HFFc6 (cell line): ENCODE results near the gene IQGAP2. TPM values are rescaled to one million over a fixed set of nuclear protein-coding genes. Genes with fewer than 3 reads are reported as not detected.
"Not testable (repeated sequence)": the region's sequence is repeated elsewhere in the genome, so short reads cannot be mapped to it uniquely, and the experiment has no call there.

Source experiments
- DNase-seq: peaks from one replicate; pipeline ENCODE4 v3.0.0-alpha.2; 2018
- H3K27ac Mint-ChIP-seq: 2 replicates; pipeline ENCODE4 v1.8.0; 2020; ENCODE audit warnings: mild to moderate bottlenecking, mixed read lengths
- H3K27me3 Mint-ChIP-seq: 2 replicates; pipeline ENCODE4 v1.8.0; 2021; ENCODE audit warnings: mild to moderate bottlenecking, moderate library complexity, mixed read lengths; ENCODE audit not compliant: insufficient read depth
- H3K36me3 Mint-ChIP-seq: 2 replicates; pipeline ENCODE4 v1.8.0; 2021; ENCODE audit warnings: low read depth, mixed read lengths
- H3K4me1 Mint-ChIP-seq: 2 replicates; pipeline ENCODE4 v1.8.0; 2020; ENCODE audit warnings: low read depth, mixed read lengths
- H3K4me3 Mint-ChIP-seq: 2 replicates; pipeline ENCODE4 v1.8.0; 2020; ENCODE audit warnings: mild to moderate bottlenecking, moderate library complexity, mixed read lengths
- H3K9me3 Mint-ChIP-seq: 2 replicates; pipeline ENCODE4 v1.8.0; 2020; ENCODE audit warnings: mild to moderate bottlenecking, mixed read lengths
- total RNA-seq, 6 experiments: library from RNA; stranded (reverse); fragmentation: NEBNext Ultra II Directional; extraction: Animal tissue kit (Norgen Biotek cat#: 25700); gene quantifications; 2 replicates in 1 of 6; 3 replicates in 5 of 6; pipeline ENCODE4 v1.2.3, GENCODE V29; 2021
- TF ChIP-seq, protein P1 (sequence below): fragments of 200-600 bp; sonication (generic); IDR thresholded peaks from 2 replicates; pipeline ENCODE4 v1.5.0; 2021; ENCODE audit warnings: antibody characterized with exemption, mild to moderate bottlenecking

Gene IQGAP2
- total RNA-seq, 6 experiments from 2014 or later, result 0.09 to 0.47 (median 0.21) TPM; not detected in 1

DNA sequence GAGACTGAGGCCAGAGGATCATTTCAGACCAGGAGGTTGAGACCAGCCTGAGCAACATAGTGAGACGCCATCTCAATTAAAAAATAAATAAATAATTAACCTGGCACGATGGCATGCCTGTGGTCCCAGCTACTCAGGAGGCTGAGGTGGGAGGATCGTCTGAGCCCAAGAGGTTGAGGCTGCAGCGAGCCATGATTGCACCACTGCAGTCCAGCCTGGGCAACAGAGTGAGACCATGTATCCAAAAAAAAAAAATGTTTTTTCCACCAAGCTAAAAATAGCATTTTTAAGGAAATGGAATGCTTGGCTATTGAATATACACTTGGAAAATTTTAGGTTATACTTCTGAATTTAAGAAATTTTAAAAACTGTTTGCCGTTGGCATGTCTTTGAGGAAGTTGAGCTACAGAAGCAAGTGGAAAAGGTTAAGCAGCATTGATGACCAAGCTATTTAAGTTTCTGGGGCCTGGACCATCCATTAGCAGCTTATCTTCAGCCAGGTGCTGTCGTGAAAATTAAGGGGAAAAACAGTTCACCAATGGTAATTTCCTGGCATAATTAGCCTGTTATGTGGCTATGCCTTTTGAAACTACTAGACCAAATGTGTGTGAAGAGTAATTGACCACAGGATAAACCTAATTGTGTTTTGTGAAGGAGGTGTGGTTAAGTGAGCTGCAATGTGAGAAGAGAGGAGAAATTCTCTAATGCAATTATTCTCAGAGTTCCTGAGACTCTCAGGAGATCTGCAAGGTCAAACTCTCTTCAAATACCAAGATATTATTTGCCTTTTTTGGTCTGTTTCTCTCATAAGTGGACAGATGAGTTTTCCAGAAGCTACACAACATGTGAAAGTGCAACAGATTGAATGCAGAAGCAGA, 333.8 kb downstream of the IQGAP2 start:
- Mint-ChIP-seq H3K4me3 (no peak overlapping the region), H3K4me1 (peaks cover 36% of the 10 kb centered on the region), H3K36me3 (peaks cover 27% of the 10 kb centered on the region), H3K27me3 (no peaks in the 10 kb centered on the region; the same call in 1 of the 2 replicates), H3K9me3 (no peaks in the 10 kb centered on the region), H3K27ac (peak overlapping the region; percentile 16; the same call in 1 of the 2 replicates)
- no peak for DNase-seq
- TF ChIP-seq, protein P1, sequence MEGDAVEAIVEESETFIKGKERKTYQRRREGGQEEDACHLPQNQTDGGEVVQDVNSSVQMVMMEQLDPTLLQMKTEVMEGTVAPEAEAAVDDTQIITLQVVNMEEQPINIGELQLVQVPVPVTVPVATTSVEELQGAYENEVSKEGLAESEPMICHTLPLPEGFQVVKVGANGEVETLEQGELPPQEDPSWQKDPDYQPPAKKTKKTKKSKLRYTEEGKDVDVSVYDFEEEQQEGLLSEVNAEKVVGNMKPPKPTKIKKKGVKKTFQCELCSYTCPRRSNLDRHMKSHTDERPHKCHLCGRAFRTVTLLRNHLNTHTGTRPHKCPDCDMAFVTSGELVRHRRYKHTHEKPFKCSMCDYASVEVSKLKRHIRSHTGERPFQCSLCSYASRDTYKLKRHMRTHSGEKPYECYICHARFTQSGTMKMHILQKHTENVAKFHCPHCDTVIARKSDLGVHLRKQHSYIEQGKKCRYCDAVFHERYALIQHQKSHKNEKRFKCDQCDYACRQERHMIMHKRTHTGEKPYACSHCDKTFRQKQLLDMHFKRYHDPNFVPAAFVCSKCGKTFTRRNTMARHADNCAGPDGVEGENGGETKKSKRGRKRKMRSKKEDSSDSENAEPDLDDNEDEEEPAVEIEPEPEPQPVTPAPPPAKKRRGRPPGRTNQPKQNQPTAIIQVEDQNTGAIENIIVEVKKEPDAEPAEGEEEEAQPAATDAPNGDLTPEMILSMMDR, result no peak

DNA sequence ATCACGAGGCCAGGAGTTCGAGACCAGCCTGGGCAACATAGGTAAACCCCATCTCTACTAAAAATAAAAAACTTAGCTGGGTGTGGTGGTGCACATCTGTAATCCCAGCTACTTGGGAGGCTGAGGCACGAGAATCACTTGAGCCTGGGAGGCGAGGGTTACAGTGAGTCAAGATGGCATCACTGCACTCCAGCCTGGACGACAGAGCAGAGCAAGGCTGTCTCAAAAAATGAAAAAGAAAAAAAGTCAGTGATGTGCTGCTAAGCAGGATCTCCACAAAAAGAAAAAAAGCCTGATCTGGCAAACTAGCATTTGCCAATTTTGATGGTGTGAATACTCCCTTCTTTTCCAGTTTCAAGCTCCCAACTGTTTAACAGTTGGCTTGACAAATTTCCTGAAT, 334.8 kb downstream of the IQGAP2 start:
- peak overlapping the region; percentile 94 for H3K27ac Mint-ChIP-seq
- H3K4me3 Mint-ChIP-seq, result no peak overlapping the region
- TF ChIP-seq, protein P1, result no peak
- H3K4me1 Mint-ChIP-seq, result peaks cover 45% of the 10 kb centered on the region
- no peaks in the 10 kb centered on the region; the same call in 1 of the 2 replicates for H3K27me3 Mint-ChIP-seq
- H3K9me3 Mint-ChIP-seq, result no peaks in the 10 kb centered on the region
- no peak for DNase-seq
- H3K36me3 Mint-ChIP-seq, result peaks cover 20% of the 10 kb centered on the region

DNA sequence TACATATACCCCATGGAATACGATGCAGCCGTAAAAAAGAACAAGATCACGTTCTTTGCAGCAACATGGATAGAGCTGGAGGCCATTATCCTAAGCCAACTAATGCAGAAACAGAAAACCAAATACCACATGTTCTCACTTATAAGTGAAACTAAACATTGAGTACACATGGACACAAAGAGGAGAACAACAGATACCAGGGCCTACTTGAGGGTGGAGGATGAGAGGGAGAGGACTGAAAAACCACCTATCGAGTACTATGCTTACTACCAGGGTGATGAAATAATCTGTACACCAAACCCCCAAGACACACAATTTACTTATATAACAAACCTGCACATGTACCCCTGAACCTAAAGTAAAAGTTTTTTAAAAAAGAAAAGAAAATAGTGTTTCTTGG, 338.4 kb downstream of the IQGAP2 start:
- H3K4me1 Mint-ChIP-seq, result peaks cover 49% of the 10 kb centered on the region
- H3K36me3 Mint-ChIP-seq, H3K27me3 Mint-ChIP-seq, H3K4me3 Mint-ChIP-seq, H3K9me3 Mint-ChIP-seq, H3K27ac Mint-ChIP-seq, DNase-seq: not testable (repeated sequence)

DNA sequence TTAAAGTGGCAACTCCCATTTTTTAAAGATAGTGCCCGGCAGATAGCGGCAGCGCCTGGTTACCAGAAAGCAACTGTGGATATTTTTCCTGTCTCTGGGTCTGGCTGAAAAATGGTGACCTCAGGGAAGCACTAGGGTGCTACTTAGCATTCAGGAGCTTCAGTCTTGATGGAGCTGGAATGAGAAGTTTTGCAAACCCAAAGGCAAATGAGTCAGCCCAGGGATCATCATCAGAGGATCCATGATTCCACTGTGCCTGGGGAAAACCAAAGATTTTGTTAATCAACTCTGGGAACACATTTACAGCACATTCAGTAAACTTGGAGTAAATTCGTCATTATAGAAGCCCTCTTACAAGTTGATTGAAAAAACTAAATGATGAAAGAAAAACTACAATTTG, 339.5 kb downstream of the IQGAP2 start:
- Mint-ChIP-seq H3K4me3 (no peak overlapping the region), H3K4me1 (peaks cover 41% of the 10 kb centered on the region), H3K9me3 (no peaks in the 10 kb centered on the region), H3K27me3 (no peaks in the 10 kb centered on the region), H3K36me3 (no peaks in the 10 kb centered on the region), H3K27ac (peak overlapping the region; percentile 67)
- peak; percentile 65 for DNase-seq
- TF ChIP-seq, protein P1, result no peak

DNA sequence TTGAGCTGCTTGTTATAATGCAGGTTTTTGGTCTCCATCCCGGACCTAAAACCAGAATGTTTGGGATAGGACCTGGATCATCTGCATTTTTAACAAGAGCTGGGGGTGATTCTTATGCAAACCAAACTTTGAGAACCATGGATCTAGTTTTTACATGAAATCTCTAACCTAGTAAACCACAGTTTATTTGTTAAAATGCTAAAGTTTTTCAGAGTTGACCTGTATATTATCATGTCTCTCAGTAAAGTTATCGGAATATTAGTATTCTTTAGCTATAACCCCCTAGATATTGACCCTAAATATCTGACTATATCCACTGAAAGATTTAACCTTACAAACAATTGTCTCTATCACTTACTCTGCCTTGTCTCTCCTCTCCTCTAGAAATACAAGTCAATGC, 341.5 kb downstream of the IQGAP2 start:
- Mint-ChIP-seq H3K4me1 (peaks cover 22% of the 10 kb centered on the region), H3K36me3 (no peaks in the 10 kb centered on the region), H3K9me3 (no peaks in the 10 kb centered on the region), H3K4me3 (no peak overlapping the region), H3K27ac (no peak overlapping the region), H3K27me3 (peaks cover 1% of the 10 kb centered on the region; the same call in 1 of the 2 replicates)
- TF ChIP-seq, protein P1, result no peak
- no peak for DNase-seq

DNA sequence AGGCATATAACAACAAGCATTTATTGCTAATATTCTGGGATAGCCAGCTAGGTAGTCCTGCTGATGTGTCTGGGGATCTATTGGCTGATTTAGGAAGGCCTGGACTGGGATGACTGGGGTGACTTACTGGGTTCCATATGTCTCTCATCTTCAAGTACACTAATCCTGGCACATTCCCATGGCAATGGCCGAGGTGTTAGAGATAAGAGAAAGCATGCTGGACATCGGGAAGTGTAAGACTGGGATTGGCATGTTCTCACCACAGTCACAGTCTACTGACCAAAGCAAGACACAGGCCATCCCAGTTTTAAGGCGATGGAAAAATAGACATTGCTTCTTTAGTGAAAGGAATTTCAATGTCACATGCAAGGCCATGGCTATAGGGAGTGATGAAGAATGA, 342.6 kb downstream of the IQGAP2 start:
- Mint-ChIP-seq H3K27ac (no peak overlapping the region), H3K4me1 (peaks cover 19% of the 10 kb centered on the region), H3K4me3 (no peak overlapping the region), H3K9me3 (no peaks in the 10 kb centered on the region), H3K27me3 (peaks cover 1% of the 10 kb centered on the region; the same call in 1 of the 2 replicates), H3K36me3 (no peaks in the 10 kb centered on the region)
- DNase-seq, result no peak
- TF ChIP-seq, protein P1, result no peak
